Sigmoid colon (tissue), 3 donors: ENCODE results near the gene DGKQ.

Source experiments
- POLR2A ChIP-seq, 2 donors: fragments of 450-650 bp; IDR thresholded peaks; one replicate each; pipeline ENCODE4 v1.6.1; 2016; ENCODE audit warnings: antibody characterized with exemption in 2 of 2, mild to moderate bottlenecking in 2 of 2, moderate library complexity in 2 of 2
- TF ChIP-seq, protein P1 (sequence below), 4 experiments: fragments of 450-650 bp in 3 of 4; fragments of 200-600 bp in 1 of 4; IDR thresholded peaks; one replicate each; pipeline ENCODE4 v1.5.1; 2016 to 2019; ENCODE audit warnings: antibody characterized with exemption in 4 of 4, mild to moderate bottlenecking in 3 of 4, moderate library complexity in 2 of 4

DNA sequence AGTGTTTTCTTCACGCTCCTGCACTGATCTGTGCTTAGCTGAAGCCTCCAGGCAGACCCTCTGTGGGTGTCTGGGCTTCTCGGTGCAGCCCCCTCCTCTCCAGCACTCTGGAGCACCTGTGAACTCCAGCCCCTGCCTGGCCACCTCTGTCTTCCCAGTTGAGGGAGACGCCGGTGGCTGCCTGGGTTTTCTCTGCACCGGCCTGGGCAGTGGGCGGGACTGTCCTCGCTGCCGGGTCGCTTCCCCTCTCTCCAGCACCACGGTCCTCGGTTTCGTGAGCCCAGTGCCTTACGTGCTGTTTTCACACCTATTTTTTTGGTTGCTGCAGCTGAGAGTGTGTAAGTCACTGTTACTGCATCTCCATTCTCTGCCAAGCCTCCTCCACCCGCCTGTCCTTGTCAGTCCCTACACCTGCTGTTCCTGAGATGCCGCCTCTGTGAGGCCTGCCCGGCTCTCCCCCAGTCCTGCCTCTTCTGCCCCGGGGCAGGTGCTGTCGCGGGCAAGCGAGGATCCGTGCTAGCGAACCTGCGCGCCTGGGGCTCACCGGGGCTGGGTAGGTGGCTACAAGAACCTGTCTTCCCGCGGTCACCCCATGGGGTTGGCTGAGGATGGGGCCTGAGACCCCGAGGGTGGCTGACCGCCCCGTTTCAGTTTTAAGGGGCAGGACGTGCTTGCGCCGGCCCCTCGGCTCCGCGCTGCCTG lies 35.6 kb upstream of the DGKQ start:
- TF ChIP-seq, protein P1, sequence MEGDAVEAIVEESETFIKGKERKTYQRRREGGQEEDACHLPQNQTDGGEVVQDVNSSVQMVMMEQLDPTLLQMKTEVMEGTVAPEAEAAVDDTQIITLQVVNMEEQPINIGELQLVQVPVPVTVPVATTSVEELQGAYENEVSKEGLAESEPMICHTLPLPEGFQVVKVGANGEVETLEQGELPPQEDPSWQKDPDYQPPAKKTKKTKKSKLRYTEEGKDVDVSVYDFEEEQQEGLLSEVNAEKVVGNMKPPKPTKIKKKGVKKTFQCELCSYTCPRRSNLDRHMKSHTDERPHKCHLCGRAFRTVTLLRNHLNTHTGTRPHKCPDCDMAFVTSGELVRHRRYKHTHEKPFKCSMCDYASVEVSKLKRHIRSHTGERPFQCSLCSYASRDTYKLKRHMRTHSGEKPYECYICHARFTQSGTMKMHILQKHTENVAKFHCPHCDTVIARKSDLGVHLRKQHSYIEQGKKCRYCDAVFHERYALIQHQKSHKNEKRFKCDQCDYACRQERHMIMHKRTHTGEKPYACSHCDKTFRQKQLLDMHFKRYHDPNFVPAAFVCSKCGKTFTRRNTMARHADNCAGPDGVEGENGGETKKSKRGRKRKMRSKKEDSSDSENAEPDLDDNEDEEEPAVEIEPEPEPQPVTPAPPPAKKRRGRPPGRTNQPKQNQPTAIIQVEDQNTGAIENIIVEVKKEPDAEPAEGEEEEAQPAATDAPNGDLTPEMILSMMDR (IDR thresholded peaks at IDR 0.05) = no peak
- no peak for TF ChIP-seq POLR2A (IDR thresholded peaks at IDR 0.05)
